GM12801 (cell line): ENCODE data around the gene KLHL22.

ENCODE experiments used
- TF ChIP-seq, protein P1 (sequence below): IDR thresholded peaks from one replicate; pipeline ENCODE4 v1.5.1; 2011; ENCODE audit warnings: control low read depth; ENCODE audit not compliant: insufficient read length; ENCODE audit errors: extremely low read depth

KLHL22 gene

DNA sequence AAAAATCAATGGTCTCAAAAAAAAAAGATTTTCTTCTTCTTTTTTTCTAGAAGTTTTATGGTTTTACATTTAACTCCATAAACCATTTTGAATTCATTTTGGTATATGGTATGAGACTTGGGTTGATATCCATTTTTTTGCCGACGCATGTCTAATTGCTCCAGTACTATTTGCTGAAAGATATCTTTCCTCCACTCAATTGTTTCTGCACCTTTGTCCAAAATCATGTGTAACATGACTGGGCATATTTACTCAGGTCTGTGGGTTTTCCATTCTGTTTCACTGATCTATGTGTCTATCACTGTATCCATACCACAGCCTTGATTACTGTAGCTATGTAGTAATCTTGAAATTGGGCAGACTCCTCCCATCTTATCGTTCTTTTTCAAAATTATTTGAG is 42.4 kb downstream of the KLHL22 start:
- TF ChIP-seq, protein P1, sequence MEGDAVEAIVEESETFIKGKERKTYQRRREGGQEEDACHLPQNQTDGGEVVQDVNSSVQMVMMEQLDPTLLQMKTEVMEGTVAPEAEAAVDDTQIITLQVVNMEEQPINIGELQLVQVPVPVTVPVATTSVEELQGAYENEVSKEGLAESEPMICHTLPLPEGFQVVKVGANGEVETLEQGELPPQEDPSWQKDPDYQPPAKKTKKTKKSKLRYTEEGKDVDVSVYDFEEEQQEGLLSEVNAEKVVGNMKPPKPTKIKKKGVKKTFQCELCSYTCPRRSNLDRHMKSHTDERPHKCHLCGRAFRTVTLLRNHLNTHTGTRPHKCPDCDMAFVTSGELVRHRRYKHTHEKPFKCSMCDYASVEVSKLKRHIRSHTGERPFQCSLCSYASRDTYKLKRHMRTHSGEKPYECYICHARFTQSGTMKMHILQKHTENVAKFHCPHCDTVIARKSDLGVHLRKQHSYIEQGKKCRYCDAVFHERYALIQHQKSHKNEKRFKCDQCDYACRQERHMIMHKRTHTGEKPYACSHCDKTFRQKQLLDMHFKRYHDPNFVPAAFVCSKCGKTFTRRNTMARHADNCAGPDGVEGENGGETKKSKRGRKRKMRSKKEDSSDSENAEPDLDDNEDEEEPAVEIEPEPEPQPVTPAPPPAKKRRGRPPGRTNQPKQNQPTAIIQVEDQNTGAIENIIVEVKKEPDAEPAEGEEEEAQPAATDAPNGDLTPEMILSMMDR: no peak

DNA sequence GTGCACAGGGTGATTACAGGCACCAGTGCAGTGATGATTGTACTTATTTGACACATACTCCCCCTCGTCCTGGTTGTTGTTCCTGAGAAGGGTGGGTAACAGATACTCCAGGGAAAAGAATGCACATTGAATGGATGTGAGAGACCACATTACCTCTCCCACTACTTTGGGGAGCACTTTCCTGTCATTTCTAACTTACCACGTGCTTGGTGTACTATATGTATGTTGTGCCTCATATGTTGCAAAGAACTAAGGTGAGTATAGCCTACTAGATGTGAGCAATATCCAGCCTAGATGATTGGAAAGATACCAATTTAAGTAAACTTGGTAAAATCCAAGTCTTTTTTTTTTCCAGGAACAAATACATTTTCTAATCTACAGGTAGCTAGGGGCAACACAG is 43.7 kb downstream of the KLHL22 start:
- TF ChIP-seq, protein P1: no peak

DNA sequence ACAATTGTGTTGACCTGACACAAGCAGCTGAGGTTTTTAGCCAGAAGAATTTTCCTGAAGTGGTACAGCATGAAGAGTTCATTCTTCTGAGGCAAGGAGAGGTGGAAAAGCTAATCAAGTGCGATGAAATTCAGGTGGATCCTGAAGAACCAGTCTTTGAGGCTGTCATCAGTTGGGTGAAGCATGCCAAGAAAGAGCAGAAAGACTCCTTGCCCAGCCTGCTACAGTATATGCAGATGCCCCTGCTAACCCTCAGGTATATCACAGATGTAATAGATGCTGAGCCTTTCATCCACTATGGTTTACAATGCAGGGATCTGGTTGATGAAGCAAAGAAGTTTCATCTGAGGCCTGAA is 45.1 kb downstream of the KLHL22 start:
- TF ChIP-seq, protein P1: no peak

DNA sequence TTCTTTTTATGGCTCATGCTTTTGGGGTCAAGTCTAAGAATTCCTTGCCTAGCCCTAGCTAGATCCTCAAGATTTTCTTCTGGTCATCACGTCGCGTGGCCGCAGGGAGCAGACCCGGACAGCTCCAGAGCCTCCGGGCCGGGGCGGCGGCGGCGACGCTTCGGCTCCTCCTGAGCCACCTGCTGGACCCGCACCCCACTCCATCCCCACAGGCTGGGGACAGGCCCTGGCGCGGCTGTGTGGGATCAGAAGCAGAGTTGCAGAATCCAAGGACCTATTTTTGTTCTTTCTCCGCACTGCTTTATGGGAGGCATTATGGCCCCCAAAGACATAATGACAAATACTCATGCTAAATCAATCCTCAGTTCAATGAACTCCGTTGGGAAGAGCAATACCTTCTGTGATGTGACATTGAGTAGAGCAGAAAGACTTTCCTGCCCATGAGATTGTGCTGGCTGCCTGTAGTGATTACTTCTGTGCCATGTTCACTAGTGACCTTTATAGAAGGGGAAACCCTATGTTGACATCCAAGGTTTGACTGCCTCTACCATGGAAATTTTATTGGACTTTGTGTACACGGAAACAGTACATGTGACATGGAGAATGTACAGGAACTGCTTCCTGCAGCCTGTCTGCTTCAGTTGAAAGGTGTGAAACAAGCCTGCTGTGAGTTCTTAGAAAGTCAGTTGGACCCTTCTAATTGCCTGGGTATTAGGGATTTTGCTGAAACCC is 45.6 kb downstream of the KLHL22 start:
- TF ChIP-seq, protein P1: no peak

DNA sequence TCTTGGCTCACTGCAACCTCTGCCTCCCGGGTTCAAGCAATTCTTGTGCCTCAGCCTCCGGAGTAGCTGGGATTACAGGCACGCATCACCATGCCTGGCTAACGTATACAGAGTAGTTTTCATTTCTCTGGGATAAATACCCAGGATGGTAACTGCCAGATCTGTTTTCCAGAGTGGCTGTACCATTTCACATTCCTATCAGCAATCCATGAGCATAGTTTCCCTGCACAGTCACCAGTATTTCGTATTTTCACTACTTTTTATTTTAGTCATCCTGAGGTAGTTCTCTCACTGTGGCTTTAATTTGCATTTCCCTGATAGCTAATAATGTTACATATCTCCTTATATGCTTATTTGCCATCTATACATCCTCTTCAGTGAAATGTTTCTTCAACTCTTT is 47.0 kb downstream of the KLHL22 start:
- TF ChIP-seq, protein P1: no peak

DNA sequence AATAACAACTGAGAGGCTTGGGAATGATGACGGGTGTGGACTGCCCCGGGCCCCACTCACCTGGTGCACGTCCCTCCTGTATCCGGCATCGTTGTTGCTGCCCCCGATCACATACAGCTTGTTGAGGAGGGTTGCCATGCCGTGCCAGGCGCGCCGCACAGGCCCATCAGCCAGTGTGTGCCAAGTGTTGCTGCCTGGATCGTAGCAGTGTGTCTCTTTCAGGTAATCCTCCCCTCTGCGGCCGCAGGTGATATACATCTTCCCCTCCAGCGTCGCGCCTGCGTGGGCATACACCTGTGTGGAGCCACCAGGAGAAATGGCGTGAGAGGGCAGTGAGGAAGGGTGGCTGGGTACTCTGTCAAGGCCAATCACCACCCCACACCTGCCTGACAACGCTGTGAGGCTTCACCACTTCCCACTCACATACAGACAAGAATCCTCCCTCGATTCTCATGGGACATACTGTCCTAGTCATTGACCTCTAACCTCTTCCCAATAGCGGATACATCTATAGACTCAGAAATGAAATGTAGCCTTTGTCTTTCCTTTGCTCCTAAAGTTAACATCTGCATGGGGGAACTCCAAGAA is 49.1 kb downstream of the KLHL22 start:
- TF ChIP-seq, protein P1: no peak

DNA sequence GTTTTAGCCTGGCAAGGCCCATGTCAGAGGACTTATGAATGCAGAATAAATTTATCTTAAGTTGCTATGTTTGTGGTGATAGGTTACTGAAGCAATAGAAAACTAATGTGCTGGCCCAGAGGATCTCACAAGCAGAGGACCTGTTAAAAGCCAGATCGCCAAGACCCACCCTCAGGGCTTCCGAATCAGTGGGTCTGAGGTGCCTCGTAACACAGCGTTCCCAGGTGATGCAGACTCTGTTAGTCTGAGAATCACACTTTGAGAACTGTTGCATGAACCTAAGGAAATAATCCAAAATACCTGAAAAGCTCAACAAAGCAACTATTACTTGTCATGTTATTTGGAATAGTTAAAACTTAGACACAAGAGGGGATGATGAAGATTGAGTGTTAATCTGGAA is 51.3 kb downstream of the KLHL22 start:
- TF ChIP-seq, protein P1: no peak
